Vagina (tissue), 2 donors: Measurements from ENCODE around the gene CDH4. TPM values are rescaled to one million over a fixed set of nuclear protein-coding genes. Genes with fewer than 3 reads are reported as not detected.

Experiments used
- DNase-seq, 2 donors: peaks; one replicate each; pipeline ENCODE4 v3.0.0-alpha.2; 2017; ENCODE audit errors: extremely low spot score in 2 of 2
- H3K27ac ChIP-seq: fragments of 200-600 bp; sonication (generic); one replicate; pipeline ENCODE4 v1.5.1; 2019
- H3K27me3 ChIP-seq: fragments of 200-600 bp; sonication (generic); one replicate; pipeline ENCODE4 v1.5.1; 2019
- H3K36me3 ChIP-seq, 2 donors: fragments of 200-600 bp; sonication (generic); one replicate each; pipeline ENCODE4 v1.5.1; 2017 to 2019
- H3K4me1 ChIP-seq: fragments of 200-600 bp; sonication (generic); one replicate; pipeline ENCODE4 v1.5.1; 2019
- H3K4me3 ChIP-seq, 2 donors: fragments of 200-600 bp; sonication (generic); 1 replicate in 1 of 2; 2 replicates in 1 of 2; pipeline ENCODE4 v1.5.1; 2016 to 2019
- H3K9me3 ChIP-seq: fragments of 200-600 bp; sonication (generic); one replicate; pipeline ENCODE4 v1.5.1; 2019
- POLR2A ChIP-seq, 2 donors: fragments of 450-650 bp; IDR thresholded peaks; one replicate each; pipeline ENCODE4 v1.6.1; 2017; ENCODE audit warnings: antibody characterized with exemption in 2 of 2, mild to moderate bottlenecking in 2 of 2, moderate library complexity in 2 of 2
- POLR2AphosphoS5 ChIP-seq, 2 donors: sonication (generic); formaldehyde crosslinking; IDR thresholded peaks; one replicate each; pipeline ENCODE4 v1.9.0; 2017; ENCODE audit warnings: antibody characterized with exemption in 2 of 2, mild to moderate bottlenecking in 2 of 2, low read depth in 1 of 2; ENCODE audit not compliant: insufficient read depth in 1 of 2
- intact Hi-C: fragments of 100-400 bp; cut with DNase I; formaldehyde crosslinking; loops from one replicate; pipeline ENCODE4 v1.15.1; 2023
- total RNA-seq: library from RNA; depleted of rRNA; stranded (reverse); fragments of >200 nt; gene quantifications from one replicate; pipeline ENCODE4 v1.2.3, GENCODE V29; 2016
- TF ChIP-seq, protein P1 (sequence below), 3 experiments: fragments of 450-650 bp in 2 of 3; fragments of 200-600 bp in 1 of 3; sonication (generic) in 1 of 3; IDR thresholded peaks; one replicate each; pipeline ENCODE4 v1.5.1; 2017 to 2019; ENCODE audit warnings: antibody characterized with exemption in 3 of 3, mild to moderate bottlenecking in 2 of 3, moderate library complexity in 2 of 3

CDH4 gene
- total RNA-seq, 1 donor from 2014 or later = 0.25 TPM

DNA sequence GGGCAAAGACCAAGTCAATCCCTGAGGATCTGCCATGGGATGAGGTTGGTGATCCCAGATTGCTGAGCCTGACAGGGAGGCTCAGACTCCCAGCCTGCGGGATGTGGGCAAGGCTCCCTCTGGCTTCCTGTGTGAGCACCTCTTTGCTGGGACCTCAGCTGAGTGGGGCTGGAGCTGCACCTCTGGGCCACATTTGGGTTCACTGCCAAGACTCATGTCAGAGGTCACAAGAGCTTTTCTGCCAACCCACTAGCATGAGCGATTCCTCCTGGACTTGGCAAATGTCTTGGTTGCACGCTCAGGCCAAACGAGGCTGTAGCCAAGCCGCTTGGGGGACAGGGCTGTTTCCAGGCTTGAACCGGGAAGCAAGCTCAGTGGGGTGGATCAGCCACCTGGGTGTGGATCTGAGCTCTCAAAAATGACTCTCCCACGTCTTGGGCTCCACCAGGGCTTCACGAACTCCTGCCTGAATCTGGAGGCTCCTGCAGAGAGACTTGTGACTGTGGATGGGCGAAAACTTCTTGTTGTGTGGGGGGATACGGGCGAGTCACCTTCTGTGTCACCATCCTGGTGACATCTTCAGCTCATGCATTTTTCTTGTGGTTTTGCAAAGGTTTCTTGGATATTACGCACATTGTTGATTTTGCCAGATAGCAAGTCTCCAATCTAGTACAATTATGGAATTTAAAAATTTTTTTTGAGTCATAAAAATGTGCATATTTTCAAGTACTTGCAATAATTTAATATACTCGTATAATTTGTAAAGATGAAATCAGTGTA lies 359.5 kb downstream of the CDH4 start:
- no peak overlapping the region for H3K4me3 ChIP-seq
- no peaks in the 10 kb centered on the region for H3K27me3 ChIP-seq
- no peaks in the 10 kb centered on the region for H3K4me1 ChIP-seq
- TF ChIP-seq POLR2AphosphoS5 (IDR thresholded peaks at IDR 0.05; ENCODE audit: insufficient read depth in 1 of 2, low read depth in 1 of 2) = no peak
- TF ChIP-seq, protein P1, sequence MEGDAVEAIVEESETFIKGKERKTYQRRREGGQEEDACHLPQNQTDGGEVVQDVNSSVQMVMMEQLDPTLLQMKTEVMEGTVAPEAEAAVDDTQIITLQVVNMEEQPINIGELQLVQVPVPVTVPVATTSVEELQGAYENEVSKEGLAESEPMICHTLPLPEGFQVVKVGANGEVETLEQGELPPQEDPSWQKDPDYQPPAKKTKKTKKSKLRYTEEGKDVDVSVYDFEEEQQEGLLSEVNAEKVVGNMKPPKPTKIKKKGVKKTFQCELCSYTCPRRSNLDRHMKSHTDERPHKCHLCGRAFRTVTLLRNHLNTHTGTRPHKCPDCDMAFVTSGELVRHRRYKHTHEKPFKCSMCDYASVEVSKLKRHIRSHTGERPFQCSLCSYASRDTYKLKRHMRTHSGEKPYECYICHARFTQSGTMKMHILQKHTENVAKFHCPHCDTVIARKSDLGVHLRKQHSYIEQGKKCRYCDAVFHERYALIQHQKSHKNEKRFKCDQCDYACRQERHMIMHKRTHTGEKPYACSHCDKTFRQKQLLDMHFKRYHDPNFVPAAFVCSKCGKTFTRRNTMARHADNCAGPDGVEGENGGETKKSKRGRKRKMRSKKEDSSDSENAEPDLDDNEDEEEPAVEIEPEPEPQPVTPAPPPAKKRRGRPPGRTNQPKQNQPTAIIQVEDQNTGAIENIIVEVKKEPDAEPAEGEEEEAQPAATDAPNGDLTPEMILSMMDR (IDR thresholded peaks at IDR 0.05) = no peak
- TF ChIP-seq POLR2A (IDR thresholded peaks at IDR 0.05) = no peak
- H3K27ac ChIP-seq = no peak overlapping the region
- DNase-seq = no peak
- intact Hi-C loops = no loop called here
- no peaks in the 10 kb centered on the region for H3K36me3 ChIP-seq
- no peaks in the 10 kb centered on the region for H3K9me3 ChIP-seq

- DNase-seq = no peak
- no peaks in the 10 kb centered on the region for H3K36me3 ChIP-seq
- no peaks in the 10 kb centered on the region for H3K4me1 ChIP-seq
- no peak overlapping the region for H3K4me3 ChIP-seq
- intact Hi-C loops = no loop called here
- H3K9me3 ChIP-seq = no peaks in the 10 kb centered on the region
- TF ChIP-seq POLR2AphosphoS5 (IDR thresholded peaks at IDR 0.05; ENCODE audit: insufficient read depth in 1 of 2, low read depth in 1 of 2) (no peak), POLR2A (IDR thresholded peaks at IDR 0.05) (no peak)
- TF ChIP-seq, protein P1 (IDR thresholded peaks at IDR 0.05) = no peak
- H3K27ac ChIP-seq = no peak overlapping the region
- no peaks in the 10 kb centered on the region for H3K27me3 ChIP-seq
These were observed 362.1 kb downstream of the CDH4 start for GRCh38 chr20:61613917-61614705.

- no peaks in the 10 kb centered on the region for H3K27me3 ChIP-seq
- no peaks in the 10 kb centered on the region for H3K4me1 ChIP-seq
- no peak for DNase-seq
- H3K4me3 ChIP-seq = no peak overlapping the region
- TF ChIP-seq POLR2AphosphoS5 (IDR thresholded peaks at IDR 0.05; ENCODE audit: insufficient read depth in 1 of 2, low read depth in 1 of 2) = no peak
- TF ChIP-seq POLR2A (IDR thresholded peaks at IDR 0.05) = no peak
- TF ChIP-seq, protein P1 (IDR thresholded peaks at IDR 0.05) = no peak
- intact Hi-C loops = no loop called here
- H3K9me3 ChIP-seq = no peaks in the 10 kb centered on the region
- no peak overlapping the region for H3K27ac ChIP-seq
- no peaks in the 10 kb centered on the region for H3K36me3 ChIP-seq
These were observed 362.6 kb downstream of the CDH4 start for GRCh38 chr20:61614706-61615100.

DNA sequence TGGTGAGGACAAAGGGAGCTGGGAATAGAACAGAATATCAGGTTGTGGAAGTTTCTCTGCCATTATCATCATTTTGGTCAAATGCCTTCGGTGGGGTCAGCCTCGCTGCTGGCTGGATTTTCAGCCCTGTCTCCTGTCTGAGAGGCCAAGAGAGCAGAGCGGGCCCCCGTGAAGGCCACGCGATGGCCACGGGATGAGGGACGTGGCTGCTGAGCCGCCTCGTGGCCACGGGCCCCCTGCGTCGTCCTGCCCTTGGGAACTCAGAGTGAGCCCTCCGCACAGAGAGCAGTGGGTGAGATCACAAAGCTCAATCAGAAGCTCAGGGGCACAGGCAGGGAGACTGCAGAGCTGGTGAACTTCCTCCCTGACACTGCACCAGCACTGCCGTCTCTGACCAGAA lies 363.7 kb downstream of the CDH4 start:
- intact Hi-C loops = no loop called here
- Histone ChIP-seq H3K9me3 (no peaks in the 10 kb centered on the region), H3K27ac (no peak overlapping the region), H3K36me3 (no peaks in the 10 kb centered on the region), H3K4me1 (no peaks in the 10 kb centered on the region), H3K27me3 (no peaks in the 10 kb centered on the region), H3K4me3 (no peak overlapping the region)
- TF ChIP-seq POLR2A (IDR thresholded peaks at IDR 0.05) = no peak
- TF ChIP-seq POLR2AphosphoS5 (IDR thresholded peaks at IDR 0.05; ENCODE audit: insufficient read depth in 1 of 2, low read depth in 1 of 2) = no peak
- TF ChIP-seq, protein P1 (IDR thresholded peaks at IDR 0.05) = no peak
- DNase-seq = no peak

DNA sequence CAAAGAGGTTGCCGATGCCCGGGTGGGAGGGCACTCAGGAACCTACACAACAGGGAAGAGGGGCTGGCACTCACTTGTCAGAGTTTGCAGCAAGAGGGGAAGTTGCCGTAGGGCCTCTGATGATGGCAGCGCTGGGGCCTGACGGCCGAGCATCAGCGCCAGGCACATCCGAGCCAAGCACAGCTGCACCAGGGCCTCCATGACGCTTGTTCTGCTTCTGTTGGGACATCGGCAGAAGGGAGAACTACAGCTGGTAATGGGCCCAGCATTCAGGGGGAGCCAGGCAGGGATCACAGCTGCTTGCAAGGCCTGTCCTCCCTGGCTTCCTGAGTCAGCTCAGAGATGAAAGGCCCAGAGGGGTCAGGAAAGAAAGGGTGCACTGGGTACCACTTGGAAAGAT lies 367.7 kb downstream of the CDH4 start:
- no peak for DNase-seq
- H3K27me3 ChIP-seq = no peaks in the 10 kb centered on the region
- no peaks in the 10 kb centered on the region for H3K36me3 ChIP-seq
- TF ChIP-seq POLR2AphosphoS5 (IDR thresholded peaks at IDR 0.05; ENCODE audit: insufficient read depth in 1 of 2, low read depth in 1 of 2) = no peak
- TF ChIP-seq POLR2A (IDR thresholded peaks at IDR 0.05) = no peak
- TF ChIP-seq, protein P1 (IDR thresholded peaks at IDR 0.05) = no peak
- H3K4me1 ChIP-seq = no peaks in the 10 kb centered on the region
- H3K4me3 ChIP-seq = no peak overlapping the region
- intact Hi-C loops = no loop called here
- H3K9me3 ChIP-seq = no peaks in the 10 kb centered on the region
- H3K27ac ChIP-seq = no peak overlapping the region
